Ramos (cell line): ENCODE data around the gene LYSMD2.

Source experiments
- in situ Hi-C: fragments of 300-500 bp; cut with MboI; formaldehyde crosslinking; loops from one replicate; pipeline ENCODE4 v1.14.3; 2022; ENCODE audit warnings: low sequenced_read_pairs; ENCODE audit not compliant: unreplicated experiment

The LYSMD2 gene

DNA sequence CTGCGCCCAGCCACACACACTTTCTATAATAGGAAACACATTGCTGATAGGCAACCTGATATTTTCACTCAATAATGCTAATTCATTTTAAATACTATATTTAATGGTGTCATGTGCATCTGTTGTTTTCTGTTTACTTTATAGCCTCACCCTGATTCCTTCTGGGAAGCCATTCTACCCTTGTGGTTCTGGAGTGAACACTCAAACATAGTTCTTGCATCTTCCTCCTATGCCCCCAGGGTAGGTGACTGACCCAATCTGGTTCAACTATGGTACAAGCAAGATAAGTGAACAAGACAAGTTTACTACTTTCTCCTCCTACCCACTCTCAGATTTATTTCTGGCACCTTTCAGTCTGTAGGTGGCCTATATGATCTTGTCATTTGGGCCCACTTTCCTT, 60.4 kb downstream of the LYSMD2 start:
- in situ Hi-C loops, result no loop called here

DNA sequence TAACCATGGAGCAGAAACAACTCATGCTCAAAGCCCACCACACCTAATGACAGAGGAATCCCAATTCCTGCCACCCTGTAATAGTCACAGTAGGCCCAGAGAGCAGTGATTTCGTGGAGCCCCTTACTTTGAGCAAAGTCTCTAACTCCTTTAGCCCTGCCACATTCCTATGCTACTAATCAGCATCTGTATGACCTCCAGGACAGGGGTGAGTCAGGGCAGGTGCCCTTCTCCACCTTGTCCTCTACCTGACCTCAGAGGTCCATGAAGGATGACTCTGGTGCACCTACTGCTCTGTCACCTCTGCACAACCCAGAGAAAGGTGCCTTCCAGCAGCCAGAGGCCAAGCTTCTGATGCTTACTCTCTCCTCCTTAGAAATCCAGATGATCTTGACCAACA, 62.2 kb downstream of the LYSMD2 start:
- in situ Hi-C loops, result no loop called here
